Measurements from ENCODE around the gene INTS15.
"Not testable (repeated sequence)": the region's sequence is repeated elsewhere in the genome, so short reads cannot be mapped to it uniquely, and the experiment has no call there.

The INTS15 gene

GRCh38 chr7:6628045-6628444 is 38.2 kb downstream of the INTS15 start:
- TF ChIP-seq CTCF (IDR thresholded peaks at IDR 0.05; ENCODE audit: control insufficient read depth, insufficient read depth, low read depth, low read length, missing control alignments), result no peak
- no peak for DNase-seq (ENCODE audit: low read depth)
- no peak overlapping the region for H3K4me3 ChIP-seq (ENCODE audit: control insufficient read depth, low read depth, low read length)

- no peak for DNase-seq (ENCODE audit: low read depth)
- H3K4me3 ChIP-seq (ENCODE audit: control insufficient read depth, low read depth, low read length), result no peak overlapping the region
- TF ChIP-seq CTCF (IDR thresholded peaks at IDR 0.05; ENCODE audit: control insufficient read depth, insufficient read depth, low read depth, low read length, missing control alignments), result no peak
Measured at GRCh38 chr7:6630007-6630849, 40.4 kb downstream of the INTS15 start.

- no peak for DNase-seq (ENCODE audit: low read depth)
- no peak for TF ChIP-seq CTCF (IDR thresholded peaks at IDR 0.05; ENCODE audit: control insufficient read depth, insufficient read depth, low read depth, low read length, missing control alignments)
- no peak overlapping the region for H3K4me3 ChIP-seq (ENCODE audit: control insufficient read depth, low read depth, low read length)
Measured at GRCh38 chr7:6631605-6632004, 41.8 kb downstream of the INTS15 start.

GRCh38 chr7:6634021-6634420 is 44.2 kb downstream of the INTS15 start:
- no peak for DNase-seq (ENCODE audit: low read depth)
- H3K4me3 ChIP-seq (ENCODE audit: control insufficient read depth, low read depth, low read length), result no peak overlapping the region
- TF ChIP-seq CTCF (IDR thresholded peaks at IDR 0.05; ENCODE audit: control insufficient read depth, insufficient read depth, low read depth, low read length, missing control alignments), result no peak

- not testable (repeated sequence) for H3K4me3 ChIP-seq (ENCODE audit: control insufficient read depth, low read depth, low read length); DNase-seq (ENCODE audit: low read depth)
Measured at GRCh38 chr7:6634971-6635370, 45.1 kb downstream of the INTS15 start.

- no peak for TF ChIP-seq CTCF (IDR thresholded peaks at IDR 0.05; ENCODE audit: control insufficient read depth, insufficient read depth, low read depth, low read length, missing control alignments)
- no peak for DNase-seq (ENCODE audit: low read depth)
- peak within 1 kb of the TSS; percentile 60 for H3K4me3 ChIP-seq (ENCODE audit: control insufficient read depth, low read depth, low read length)
Measured at GRCh38 chr7:6636741-6637543, 47.1 kb downstream of the INTS15 start, which contains the start of gene ZNF316. Gene ZNF316, plus strand, starts transcription at chr7:6637318. Its CDS starts 5,092 bp downstream, at chr7:6642410.

All from AG09309 (cell line).